GM11168 (cell line): ENCODE measurements around the gene P3H3.

Experiments
- in situ Hi-C: fragments of 300-500 bp; cut with MboI; formaldehyde crosslinking; loops from one replicate; pipeline ENCODE4 v1.12.0; 2022; ENCODE audit warnings: low sequenced_read_pairs; ENCODE audit not compliant: unreplicated experiment

Gene P3H3

GRCh38 chr12:6799147-6799546 is 29.1 kb upstream of the P3H3 start:
- in situ Hi-C loops = no loop called here

GRCh38 chr12:6807170-6807569 is 21.0 kb upstream of the P3H3 start:
- in situ Hi-C loops = no loop called here

DNA sequence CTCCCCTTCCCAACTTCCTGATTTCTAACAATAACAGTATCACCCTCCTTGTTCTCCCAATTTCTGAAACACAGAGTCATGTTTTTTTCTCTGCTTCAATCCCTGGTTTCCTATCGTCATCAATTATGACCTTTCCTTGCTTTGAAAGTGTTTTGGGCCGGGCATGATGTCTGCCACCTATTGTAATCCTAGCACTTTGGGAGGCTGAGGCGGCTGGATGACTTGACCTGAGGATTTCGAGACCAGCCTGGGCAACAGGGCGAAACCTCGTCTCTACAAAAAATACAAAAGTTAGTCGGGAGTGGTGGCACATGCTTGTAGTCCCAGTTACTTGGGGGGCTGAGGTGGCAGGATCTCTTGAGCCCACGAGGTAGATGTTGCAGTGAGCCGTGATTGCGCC is 19.2 kb upstream of the P3H3 start:
- in situ Hi-C loops = no loop called here

GRCh38 chr12:6810758-6811157 is 17.4 kb upstream of the P3H3 start:
- in situ Hi-C loops = loop anchor here (5.0 kb wide), 1 partner anchor 58 kb away; the partner anchor contains the start of gene MLF2

GRCh38 chr12:6813363-6813762 is 14.8 kb upstream of the P3H3 start:
- in situ Hi-C loops = loop anchor here (5.0 kb wide), 1 partner anchor 61 kb away; the partner anchor contains the start of gene MLF2

DNA sequence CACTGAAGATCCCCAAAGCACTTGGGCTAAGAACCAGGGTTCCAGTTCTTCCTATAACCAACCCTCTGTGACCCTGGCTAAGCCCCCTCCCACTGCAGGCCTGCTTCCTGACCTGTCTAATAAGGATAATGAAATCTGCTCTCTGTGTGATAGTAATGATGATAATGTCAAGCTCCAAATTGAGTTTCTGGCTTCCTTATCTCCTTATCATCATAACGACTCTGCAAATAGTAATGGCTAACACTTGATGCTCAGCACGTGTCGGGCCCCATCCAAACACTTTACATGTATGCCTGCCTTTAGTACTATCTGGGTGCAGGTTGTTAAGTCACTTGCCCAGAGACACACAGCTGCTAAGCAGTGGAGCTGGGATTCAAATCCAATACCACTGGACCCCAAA is 11.6 kb upstream of the P3H3 start:
- in situ Hi-C loops = no loop called here

DNA sequence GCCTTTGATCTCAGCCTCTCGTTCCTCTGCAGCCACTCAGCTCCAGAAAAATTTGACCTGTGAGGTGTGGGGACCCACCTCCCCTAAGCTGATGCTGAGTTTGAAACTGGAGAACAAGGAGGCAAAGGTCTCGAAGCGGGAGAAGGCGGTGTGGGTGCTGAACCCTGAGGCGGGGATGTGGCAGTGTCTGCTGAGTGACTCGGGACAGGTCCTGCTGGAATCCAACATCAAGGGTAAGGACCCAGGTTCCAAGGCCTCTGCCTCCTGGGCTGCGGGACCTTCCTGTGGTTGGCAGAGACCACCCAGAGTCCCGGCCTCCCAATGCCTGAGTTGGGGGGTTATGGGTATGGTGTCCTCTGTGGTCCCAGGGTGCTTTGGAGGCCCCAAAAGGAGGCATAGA is 11.1 kb upstream of the P3H3 start:
- in situ Hi-C loops = no loop called here

GRCh38 chr12:6817662-6818157 is 10.5 kb upstream of the P3H3 start:
- in situ Hi-C loops = no loop called here

DNA sequence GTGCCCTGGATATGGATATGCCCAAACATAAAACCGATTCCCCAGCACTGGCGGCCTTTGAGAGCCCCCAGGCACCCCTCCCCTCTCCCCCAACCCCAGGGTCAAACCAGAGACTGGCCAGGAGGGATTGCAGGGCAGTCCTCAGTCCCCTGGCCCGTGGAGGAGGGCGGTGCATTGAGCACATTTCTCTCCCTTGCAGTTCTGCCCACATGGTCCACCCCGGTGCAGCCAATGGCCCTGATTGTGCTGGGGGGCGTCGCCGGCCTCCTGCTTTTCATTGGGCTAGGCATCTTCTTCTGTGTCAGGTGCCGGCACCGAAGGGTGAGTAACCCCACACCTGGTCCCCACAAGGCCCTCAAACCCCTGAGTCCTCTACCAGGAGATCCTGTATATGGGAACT is 10.0 kb upstream of the P3H3 start:
- in situ Hi-C loops = no loop called here

GRCh38 chr12:6818645-6819044 is 9.6 kb upstream of the P3H3 start:
- in situ Hi-C loops = no loop called here

DNA sequence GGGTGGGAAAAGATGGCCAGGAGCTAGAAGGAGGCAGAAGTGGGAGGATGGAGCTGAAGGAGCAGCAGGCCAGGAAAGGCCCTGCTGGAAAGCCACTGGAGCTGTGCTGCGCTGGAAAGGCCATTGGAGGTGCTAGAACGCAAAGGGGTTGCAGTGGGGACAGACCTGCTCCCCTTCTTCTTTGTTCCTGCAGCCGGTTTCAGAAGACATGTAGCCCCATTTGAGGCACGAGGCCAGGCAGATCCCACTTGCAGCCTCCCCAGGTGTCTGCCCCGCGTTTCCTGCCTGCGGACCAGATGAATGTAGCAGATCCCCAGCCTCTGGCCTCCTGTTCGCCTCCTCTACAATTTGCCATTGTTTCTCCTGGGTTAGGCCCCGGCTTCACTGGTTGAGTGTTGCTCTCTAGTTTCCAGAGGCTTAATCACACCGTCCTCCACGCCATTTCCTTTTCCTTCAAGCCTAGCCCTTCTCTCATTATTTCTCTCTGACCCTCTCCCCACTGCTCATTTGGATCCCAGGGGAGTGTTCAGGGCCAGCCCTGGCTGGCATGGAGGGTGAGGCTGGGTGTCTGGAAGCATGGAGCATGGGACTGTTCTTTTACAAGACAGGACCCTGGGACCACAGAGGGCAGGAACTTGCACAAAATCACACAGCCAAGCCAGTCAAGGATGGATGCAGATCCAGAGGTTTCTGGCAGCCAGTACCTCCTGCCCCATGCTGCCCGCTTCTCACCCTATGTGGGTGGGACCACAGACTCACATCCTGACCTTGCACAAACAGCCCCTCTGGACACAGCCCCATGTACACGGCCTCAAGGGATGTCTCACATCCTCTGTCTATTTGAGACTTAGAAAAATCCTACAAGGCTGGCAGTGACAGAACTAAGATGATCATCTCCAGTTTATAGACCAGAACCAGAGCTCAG is 8.8 kb upstream of the P3H3 start:
- in situ Hi-C loops = no loop called here

GRCh38 chr12:6820166-6820565 is 8.0 kb upstream of the P3H3 start:
- in situ Hi-C loops = no loop called here

- in situ Hi-C loops = no loop called here
Observed at GRCh38 chr12:6821591-6822425, 6.4 kb upstream of the P3H3 start, which contains the start of gene GPR162. GPR162 (plus strand) TSS chr12:6821821; CDS start chr12:6823899, 2,078 bp downstream.

DNA sequence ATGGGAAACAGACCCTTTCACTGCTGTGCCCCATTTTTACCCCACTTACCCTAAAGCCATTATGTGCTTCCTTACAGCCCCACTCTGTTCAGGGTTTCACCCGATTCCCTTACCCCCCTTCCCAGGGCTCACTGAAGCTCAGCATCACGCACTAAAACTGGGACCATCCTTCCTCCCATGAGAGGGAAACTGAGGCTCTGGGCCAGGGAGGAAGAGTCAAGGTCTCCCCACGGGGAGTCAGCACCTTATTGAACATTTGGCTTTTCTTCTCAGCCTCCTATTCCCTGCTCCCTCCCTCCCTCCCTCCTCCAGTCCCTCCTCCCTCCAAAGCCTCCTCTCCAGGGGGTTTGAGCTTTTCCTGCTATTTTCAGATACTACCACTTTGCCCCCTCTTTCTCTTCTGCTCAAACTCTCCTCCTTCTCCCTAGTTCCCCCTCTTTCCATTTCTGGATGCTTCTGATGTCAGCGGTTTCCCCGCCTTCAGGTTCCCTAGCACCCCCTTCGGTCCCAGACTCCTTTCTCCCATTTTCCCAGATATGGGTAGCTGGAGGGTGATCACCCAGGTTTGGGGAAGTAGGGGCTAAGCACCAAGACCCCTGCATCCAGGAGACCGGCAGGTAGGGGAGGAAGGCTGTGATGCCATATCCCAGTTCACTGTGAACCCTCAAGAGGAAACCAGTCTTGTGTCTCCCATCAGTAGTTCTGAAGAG is 5.6 kb upstream of the P3H3 start:
- in situ Hi-C loops = no loop called here

- in situ Hi-C loops = no loop called here
Observed at GRCh38 chr12:6823182-6824084, 4.8 kb upstream of the P3H3 start.

DNA sequence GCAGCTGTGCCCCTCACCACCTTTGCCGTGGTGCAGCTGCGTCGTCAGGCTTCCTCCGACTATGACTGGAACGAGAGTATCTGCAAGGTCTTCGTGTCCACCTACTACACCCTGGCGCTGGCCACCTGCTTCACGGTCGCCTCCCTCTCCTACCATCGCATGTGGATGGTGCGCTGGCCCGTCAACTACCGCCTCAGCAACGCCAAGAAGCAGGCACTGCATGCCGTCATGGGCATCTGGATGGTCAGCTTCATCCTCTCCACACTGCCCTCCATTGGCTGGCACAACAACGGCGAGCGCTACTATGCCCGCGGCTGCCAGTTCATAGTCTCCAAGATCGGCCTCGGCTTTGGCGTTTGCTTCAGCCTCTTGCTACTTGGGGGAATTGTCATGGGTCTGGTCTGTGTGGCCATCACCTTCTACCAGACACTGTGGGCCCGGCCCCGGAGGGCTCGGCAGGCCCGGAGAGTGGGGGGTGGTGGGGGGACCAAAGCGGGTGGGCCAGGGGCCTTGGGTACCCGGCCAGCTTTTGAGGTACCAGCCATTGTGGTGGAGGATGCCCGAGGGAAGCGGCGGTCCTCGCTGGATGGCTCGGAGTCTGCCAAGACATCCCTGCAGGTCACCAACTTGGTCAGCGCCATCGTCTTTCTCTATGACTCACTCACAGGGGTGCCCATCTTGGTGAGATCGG is 4.0 kb upstream of the P3H3 start:
- in situ Hi-C loops = no loop called here

GRCh38 chr12:6824901-6825381 is 3.3 kb upstream of the P3H3 start:
- in situ Hi-C loops = no loop called here

DNA sequence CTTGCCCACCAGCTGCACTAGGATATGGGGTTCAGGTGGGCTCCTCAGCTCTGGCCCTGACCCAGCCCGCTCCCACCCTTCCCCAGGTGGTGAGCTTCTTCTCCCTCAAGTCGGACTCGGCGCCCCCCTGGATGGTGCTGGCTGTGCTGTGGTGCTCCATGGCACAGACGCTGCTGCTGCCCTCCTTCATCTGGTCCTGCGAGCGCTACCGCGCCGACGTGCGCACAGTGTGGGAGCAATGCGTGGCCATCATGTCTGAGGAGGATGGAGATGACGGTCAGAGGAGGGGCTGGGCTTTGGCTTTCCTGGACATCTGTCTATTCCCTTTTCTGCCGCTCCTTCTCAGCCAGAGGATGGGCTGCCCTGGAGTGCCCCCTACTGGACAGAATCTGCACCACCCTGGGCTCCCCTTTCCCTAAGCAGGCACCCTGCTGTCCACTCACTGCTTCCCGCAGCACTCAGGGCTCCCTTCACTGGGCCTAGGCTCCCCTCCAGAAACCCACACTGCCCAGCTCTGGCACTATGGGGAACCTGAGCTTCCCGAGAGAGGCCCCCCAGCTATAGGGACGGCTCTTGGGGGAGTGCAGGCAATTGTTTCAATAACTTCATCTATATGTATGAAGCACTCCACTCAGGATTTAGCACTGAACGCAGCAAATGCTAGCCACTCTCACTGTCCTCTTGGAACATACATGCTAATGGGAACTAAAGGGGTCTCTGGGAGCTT is 2.6 kb upstream of the P3H3 start:
- in situ Hi-C loops = no loop called here
